HG03045 (cell line): Measurements from ENCODE around the gene ZIC5.

ENCODE experiments used
- ATAC-seq: cut with Tn5 transposase; IDR thresholded peaks from one replicate; pipeline ENCODE4 v1.9.1; 2021; ENCODE audit warnings: mild to moderate bottlenecking, moderate library complexity; ENCODE audit not compliant: unreplicated experiment

ZIC5 gene

GRCh38 chr13:99987154-99988019, 15.8 kb upstream of the ZIC5 start:
- no peak for ATAC-seq

GRCh38 chr13:99986741-99987140, 15.2 kb upstream of the ZIC5 start:
- no peak for ATAC-seq

DNA sequence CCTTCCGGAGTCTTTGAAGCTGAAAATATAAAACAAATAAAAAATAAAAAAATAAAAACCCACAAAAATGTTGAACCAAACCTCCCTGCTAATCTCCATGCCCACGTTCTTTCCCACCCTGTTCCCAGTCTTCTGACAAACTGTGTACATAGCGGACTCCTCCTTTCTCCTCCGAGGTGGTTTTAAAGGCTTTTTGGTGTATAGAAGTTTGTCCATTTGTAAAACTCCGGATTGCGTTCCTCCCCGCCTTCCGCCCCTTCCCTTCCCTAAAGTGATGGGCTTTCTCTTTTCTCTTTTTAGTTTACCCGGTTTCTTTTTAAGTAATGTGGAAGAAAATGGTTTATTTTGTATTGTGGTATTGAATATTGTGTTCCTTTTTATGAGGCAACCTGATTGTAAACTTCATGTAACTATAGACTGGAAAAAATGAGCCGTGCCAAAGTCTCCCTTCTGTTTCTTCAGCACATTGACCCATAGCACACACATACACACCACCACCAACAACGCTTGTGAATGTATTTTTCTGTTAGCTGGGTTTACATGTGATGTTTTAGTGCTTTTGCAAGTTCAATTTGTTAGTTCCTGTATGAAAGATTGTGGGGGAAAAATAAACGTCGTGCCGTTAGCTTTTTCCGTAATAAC, 14.4 kb upstream of the ZIC5 start:
- ATAC-seq: no peak

- ATAC-seq: no peak
These were observed 13.8 kb upstream of the ZIC5 start for GRCh38 chr13:99985241-99985874.

- ATAC-seq: no peak
These were observed 13.1 kb upstream of the ZIC5 start for GRCh38 chr13:99984461-99985240.

DNA sequence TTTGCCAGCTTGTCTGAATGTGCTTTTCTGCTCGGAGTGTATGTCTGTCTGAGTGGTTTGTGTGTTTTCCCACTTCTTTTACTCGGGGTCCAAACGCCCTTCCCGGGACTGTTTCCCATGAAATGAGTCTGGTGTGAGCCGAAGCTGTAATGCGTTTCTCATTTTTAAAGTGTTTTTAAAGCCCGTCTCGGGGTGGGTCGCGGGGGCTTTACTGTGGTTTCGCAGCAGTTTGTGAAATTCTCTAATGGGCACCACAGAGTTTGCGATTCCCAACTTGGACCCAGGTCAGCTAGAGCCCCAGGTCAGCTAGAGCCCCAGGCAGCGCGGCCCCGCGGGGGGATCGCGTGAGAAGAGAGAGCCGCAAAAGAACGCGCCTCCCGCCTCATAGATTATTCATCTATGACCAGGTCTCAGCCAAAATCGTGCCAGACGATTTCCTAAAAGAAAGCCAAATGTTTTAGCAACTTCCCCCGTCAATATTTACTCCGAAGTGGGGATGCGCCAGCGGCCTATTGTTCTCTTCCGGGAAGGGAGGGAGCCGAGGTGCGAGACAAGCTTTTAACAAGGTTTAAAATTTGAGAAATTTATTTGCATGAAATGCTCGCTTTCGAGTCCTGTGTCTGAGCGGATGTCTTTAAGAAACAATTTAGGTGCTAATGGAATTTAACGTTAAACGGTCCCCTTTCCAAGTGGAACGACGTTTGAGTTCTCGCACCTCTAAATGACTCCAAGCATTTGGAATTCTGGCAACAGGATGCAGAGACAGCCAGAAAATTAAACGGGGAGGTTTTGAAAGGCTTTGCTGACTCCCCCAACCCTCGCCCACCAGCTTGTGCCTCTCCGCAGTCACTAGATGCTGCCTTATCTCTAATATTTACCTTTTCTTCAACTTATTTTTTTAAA, 12.2 kb upstream of the ZIC5 start:
- ATAC-seq: no peak

GRCh38 chr13:99982731-99983498, 11.3 kb upstream of the ZIC5 start:
- ATAC-seq: no peak

- no peak for ATAC-seq
These were observed 10.6 kb upstream of the ZIC5 start for GRCh38 chr13:99982036-99982730.

DNA sequence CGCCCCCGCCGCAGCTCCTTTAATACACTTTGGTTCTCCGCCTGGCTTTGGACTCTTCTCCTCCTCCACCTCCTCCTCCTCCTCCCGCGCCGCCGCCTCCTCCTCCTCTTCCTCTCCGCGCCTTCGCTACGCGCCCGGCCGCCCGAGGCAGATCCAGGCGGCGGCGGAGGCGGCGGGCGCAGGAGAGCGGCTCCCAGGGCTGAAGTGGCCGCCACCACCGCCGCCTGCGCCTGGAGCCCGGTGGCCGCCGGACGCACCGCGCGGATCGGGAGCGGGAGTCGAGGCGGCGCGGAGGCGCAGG, 10.1 kb upstream of the ZIC5 start, which contains the start of gene ZIC2:
ZIC2 (plus strand) TSS at position 50 of the 301 bp plus-strand sequence. CDS start 281 bp downstream, outside the sequence.
- ATAC-seq: no peak

DNA sequence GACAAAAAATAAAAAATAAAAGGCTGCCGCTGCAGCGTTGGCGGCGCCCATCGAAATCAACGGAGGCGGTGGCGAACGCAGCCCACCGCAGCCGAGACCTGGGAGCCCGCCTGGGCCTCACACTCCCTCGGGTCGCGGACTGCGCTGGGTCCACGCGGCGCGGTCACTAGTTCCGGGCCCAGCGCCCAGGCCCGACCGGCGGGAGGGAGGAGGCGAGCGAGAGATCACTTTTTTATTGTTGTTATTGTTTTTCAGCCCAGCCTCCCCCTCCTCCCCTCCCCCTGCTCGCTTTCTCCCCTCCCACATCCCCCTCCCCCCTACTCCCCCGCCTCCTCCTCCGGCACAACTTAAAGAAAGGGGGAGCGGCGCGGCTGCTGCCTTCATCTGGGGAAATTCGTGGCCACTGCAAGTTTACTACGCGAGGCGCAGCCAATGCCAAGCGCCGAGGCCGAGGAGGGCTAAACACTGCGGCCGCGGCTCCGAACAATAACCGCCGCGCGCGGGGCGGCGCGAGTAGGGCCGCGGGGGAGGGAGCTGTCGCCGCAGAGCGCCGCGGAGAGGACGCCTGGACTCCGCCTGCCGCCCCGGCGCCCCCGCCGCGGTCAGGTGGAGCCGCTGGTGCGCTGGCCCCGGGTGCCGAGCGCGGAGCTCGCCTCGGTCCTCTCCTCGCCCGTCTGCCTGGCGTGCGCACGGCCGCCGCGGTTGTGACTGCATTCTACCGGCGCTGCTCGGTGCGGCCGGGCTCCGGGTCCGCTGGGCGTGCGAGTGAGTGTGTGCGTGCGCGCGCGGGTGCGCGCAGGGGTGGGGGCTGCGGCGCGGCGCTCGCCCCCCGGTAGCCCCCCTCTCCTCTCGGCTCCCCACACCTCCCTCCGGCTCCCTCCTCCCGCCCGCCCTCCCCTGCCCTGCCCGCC, 9.5 kb upstream of the ZIC5 start:
- ATAC-seq: no peak

DNA sequence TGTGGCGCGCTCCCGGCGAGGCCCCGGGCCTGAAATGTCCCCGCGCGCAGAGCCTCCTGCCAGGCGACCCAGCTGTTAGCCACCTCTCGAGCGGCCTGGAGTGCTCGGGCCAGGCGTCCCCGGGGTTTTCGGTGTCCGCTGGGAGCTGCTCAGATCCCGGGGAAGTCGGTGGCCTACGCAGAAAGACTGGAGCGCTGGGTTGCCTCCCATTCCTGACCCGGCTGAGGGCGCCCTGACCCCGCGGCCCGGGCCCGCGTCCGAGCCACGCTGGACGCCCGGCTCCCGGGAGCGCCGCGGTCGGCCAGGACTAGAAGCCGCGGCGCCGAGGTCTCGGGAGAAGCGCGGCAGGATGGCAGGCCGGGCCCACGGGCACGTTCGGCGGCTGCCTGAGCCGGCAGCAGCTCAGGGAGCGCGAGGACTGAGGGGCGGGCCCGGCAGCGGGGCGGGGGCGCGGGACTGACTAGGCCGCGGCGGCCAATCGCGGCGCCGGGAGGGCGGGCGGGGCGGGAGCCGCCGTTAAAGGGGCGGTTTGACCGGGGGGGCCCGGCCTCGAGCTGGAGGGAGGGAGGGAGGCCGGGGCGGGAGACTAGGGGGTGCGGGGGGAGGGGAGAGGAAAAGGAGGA, 8.7 kb upstream of the ZIC5 start:
- no peak for ATAC-seq

DNA sequence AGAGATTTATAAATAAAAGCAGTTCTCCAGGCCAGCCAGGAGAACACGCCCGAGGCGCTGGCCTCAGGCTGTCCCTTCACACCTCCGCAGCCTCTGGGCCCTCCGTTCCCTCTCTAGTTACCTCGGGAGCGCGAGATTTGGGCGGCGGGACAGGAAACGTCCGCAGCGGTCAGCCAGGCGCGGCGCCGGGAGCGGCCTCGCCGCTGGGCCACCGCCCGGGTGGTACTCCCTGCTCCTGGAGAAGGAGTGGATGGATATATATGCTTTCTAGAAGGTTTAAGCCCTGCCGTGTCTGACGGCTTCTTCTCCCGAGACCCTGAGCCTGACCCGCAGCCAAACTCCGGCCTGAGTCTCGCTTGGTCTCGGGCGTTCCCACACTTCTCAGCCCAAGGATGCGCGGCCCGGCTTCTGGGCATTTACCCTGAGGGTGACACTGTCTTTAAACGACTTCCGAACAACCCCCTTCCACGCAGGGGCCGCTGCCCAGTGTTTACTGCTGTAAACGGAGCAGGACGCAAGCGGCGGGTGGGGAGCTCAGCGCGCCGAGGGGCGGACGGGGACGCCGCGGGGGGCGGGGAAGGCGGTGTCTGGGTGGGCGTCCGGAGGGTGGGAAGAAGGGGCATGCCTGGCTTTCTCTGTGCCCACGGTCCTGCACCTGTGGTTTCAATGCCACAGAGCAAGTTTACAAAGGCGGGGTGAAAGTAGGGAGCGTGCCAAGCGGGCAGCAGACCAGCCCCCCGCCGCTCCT, 8.1 kb upstream of the ZIC5 start:
- ATAC-seq: no peak

DNA sequence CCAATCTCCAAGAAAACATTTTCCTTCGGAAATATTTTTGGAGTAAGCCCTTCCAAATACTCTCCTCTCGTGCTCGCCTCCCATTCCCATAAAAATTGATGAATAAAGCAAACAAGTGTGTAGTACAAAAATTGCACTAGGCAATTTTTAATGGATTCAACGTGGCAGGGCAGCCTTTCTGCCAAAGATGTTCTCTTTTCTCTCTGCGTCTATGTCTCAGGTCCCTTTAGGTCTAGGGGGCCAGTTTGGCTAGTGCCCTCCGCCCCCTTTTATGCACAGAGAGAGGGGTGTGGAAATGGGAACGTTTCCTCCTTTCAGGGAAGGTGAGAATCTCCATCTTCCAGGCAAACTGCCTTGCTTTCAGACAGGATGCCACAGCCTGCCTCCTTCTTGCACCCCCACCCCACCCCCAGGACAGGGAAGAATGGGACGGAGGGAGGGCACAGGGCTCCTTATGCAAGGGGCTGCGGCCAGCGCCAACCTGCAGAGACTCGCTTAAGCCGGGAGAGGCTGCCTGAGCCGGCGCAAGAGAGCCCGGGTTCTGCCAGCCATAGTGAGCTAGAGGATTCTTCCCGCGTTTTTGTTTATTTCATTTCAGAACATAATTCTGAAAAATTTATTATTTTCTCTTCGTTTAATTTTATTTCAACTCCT, 7.4 kb upstream of the ZIC5 start:
- no peak for ATAC-seq

GRCh38 chr13:99977912-99978798, 6.6 kb upstream of the ZIC5 start:
- no peak for ATAC-seq

DNA sequence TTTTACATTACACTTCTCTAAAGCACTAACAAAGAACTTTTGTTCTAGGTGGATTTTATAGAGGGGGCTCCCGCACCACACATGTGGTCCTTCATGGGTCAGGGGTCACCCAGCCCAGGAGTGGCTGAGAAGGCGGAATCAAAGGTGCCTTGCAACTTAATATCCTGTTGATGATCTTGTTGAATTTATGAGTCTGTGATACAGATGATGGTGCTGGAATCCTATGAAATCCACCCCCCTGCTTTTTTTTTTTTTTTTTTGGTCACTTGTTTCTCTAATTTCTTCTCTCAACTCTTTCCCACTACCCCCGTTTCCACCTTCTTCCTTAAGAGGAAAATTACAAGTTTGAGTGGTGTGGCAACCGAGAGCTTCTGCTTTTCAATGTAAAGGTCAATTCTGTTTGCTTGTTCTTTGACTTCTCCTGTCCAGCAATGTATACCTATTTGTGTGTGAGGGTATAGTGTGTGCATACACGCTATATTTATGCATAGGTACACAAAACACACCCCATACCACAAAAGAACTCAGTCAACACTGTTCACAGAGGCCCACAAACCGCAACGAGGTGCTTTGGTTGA, 5.9 kb upstream of the ZIC5 start:
- no peak for ATAC-seq
